ENCODE measurements around the gene ICAM1. TPM values are rescaled to one million over a fixed set of nuclear protein-coding genes. Genes with fewer than 3 reads are reported as not detected.

Gene ICAM1
- total RNA-seq, 1 experiment from 2014 or later, result 2.3 TPM

DNA sequence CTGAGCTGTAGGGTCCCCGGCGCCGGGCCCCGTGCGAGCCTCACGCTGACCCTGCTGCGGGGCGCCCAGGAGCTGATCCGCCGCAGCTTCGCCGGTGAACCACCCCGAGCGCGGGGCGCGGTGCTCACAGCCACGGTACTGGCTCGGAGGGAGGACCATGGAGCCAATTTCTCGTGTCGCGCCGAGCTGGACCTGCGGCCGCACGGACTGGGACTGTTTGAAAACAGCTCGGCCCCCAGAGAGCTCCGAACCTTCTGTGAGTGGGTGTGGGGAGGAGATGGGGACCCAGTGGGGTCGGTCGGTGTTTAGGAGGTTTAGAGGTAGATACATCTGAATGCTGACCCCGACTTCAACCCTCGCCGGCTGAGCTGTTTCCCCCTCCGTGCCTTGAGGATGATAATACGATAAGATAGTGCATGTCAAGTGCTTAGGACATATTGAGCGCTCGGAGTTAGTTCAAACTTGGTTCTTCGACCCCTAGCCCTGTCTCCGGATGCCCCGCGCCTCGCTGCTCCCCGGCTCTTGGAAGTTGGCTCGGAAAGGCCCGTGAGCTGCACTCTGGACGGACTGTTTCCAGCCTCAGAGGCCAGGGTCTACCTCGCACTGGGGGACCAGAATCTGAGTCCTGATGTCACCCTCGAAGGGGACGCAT lies 20.8 kb downstream of the ICAM1 start:
- no peak overlapping the region for H2BK20ac ChIP-seq (ENCODE audit: low read depth, low read length, poor library complexity, severe bottlenecking)
- H2BK12ac ChIP-seq (ENCODE audit: insufficient read length, low read depth, low read length), result no peak overlapping the region
- H2BK5ac ChIP-seq (ENCODE audit: insufficient read length, low read length), result no peak overlapping the region
- no peak overlapping the region for H3K9ac ChIP-seq (ENCODE audit: extremely low read depth, insufficient read length, low read length)
- no peak overlapping the region for H2AK5ac ChIP-seq (ENCODE audit: insufficient read length, low read length)
- no peak overlapping the region for H4K8ac ChIP-seq (replicated peaks; ENCODE audit: insufficient read length, low read depth, low read length)
- Mint-ChIP-seq H3K36me3 (ENCODE audit: insufficient read depth in 1 of 3, low read depth in 3 of 3) (no peaks in the 10 kb centered on the region; a peak in 3 of 7 replicates), H3K4me3 (peak overlapping the region; percentile 59 to 92), H3K27me3 (ENCODE audit: low read depth) (peaks cover 99% of the 10 kb centered on the region), H3K27ac (no peak overlapping the region; a peak in 1 of 7 replicates), H3K9me3 (peaks cover 0 to 5% of the 10 kb centered on the region in 2 experiments; a peak in 3 of 5 replicates), H3K4me1 (peaks cover 17 to 48% of the 10 kb centered on the region in 2 experiments)
- TF ChIP-seq, protein P1, sequence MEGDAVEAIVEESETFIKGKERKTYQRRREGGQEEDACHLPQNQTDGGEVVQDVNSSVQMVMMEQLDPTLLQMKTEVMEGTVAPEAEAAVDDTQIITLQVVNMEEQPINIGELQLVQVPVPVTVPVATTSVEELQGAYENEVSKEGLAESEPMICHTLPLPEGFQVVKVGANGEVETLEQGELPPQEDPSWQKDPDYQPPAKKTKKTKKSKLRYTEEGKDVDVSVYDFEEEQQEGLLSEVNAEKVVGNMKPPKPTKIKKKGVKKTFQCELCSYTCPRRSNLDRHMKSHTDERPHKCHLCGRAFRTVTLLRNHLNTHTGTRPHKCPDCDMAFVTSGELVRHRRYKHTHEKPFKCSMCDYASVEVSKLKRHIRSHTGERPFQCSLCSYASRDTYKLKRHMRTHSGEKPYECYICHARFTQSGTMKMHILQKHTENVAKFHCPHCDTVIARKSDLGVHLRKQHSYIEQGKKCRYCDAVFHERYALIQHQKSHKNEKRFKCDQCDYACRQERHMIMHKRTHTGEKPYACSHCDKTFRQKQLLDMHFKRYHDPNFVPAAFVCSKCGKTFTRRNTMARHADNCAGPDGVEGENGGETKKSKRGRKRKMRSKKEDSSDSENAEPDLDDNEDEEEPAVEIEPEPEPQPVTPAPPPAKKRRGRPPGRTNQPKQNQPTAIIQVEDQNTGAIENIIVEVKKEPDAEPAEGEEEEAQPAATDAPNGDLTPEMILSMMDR (conservative IDR thresholded peaks at IDR 0.05), result no peak
- H3K56ac ChIP-seq (ENCODE audit: insufficient read length, low read depth, low read length), result no peak overlapping the region
- peaks cover 47% of the 10 kb centered on the region for H3K23me2 ChIP-seq (ENCODE audit: insufficient read length, low read depth, low read length, poor library complexity, severe bottlenecking)
- H3K79me1 ChIP-seq (ENCODE audit: insufficient read depth, low read depth, low read length, poor library complexity, severe bottlenecking), result no peaks in the 10 kb centered on the region
- no peak overlapping the region for H3T11ph ChIP-seq (ENCODE audit: low read length)
- no peak overlapping the region for H3K18ac ChIP-seq (ENCODE audit: insufficient read length, low read depth, low read length)
- peak overlapping the region; percentile 92 for H3K4me2 ChIP-seq (ENCODE audit: insufficient read depth, insufficient read length, low read length)
- H3K79me2 ChIP-seq (ENCODE audit: insufficient read depth, low read length), result no peaks in the 10 kb centered on the region
- no peak overlapping the region for H2AFZ ChIP-seq (ENCODE audit: low read length)
- no peak overlapping the region for H2BK15ac ChIP-seq (ENCODE audit: low read depth, low read length)
- no peak overlapping the region for H4K5ac ChIP-seq (ENCODE audit: insufficient read length, low read depth, low read length)
- DNase-seq, result no peak
- H3K23ac ChIP-seq (ENCODE audit: insufficient read length, low read depth, low read length), result no peak overlapping the region
- no peak overlapping the region for H2BK120ac ChIP-seq (ENCODE audit: low read depth, low read length, poor library complexity, severe bottlenecking)
- no peak overlapping the region for H4K91ac ChIP-seq (ENCODE audit: insufficient read length, low read depth, low read length)
- H3K27ac ChIP-seq (ENCODE audit: insufficient read length, low read depth, low read length), result no peak overlapping the region
- H3K4ac ChIP-seq (ENCODE audit: low read depth, low read length), result no peak overlapping the region
- peaks cover 68% of the 10 kb centered on the region for H3K27me3 ChIP-seq (ENCODE audit: insufficient read depth, low read length)
- no peak overlapping the region for H3K14ac ChIP-seq (ENCODE audit: insufficient read depth, low read length)
- no CpG with 5 or more reads among the region's 49 CpGs for WGBS (ENCODE audit: extremely low coverage, insufficient read length, low lambda C conversion rate)
- H3K4me1 ChIP-seq (ENCODE audit: insufficient read depth, low read length), result no peaks in the 10 kb centered on the region; the same call in 1 of the 2 replicates
- no peaks in the 10 kb centered on the region for H4K20me1 ChIP-seq (ENCODE audit: control insufficient read depth, insufficient read depth, insufficient read length)
- H3K9me3 ChIP-seq (ENCODE audit: control insufficient read depth, low read depth, low read length), result no peaks in the 10 kb centered on the region
